Measurements from ENCODE around the gene ITGB2.
A peak's percentile ranks its signal among the peaks of the same experiment; 100 is the strongest.
"Not testable (repeated sequence)": the region's sequence is repeated elsewhere in the genome, so short reads cannot be mapped to it uniquely, and the experiment has no call there.

Gene ITGB2

GRCh38 chr21:44926331-44927101 lies 5.8 kb upstream of the ITGB2 start:
- DNase-seq (ENCODE audit: low read depth in 2 of 2), result no peak

- no peak for DNase-seq (ENCODE audit: low read depth in 2 of 2)
These were observed 4.7 kb upstream of the ITGB2 start for GRCh38 chr21:44925378-44925755.

- DNase-seq (ENCODE audit: low read depth in 2 of 2), result no peak
These were observed 4.1 kb upstream of the ITGB2 start for GRCh38 chr21:44924606-44925377.

DNA sequence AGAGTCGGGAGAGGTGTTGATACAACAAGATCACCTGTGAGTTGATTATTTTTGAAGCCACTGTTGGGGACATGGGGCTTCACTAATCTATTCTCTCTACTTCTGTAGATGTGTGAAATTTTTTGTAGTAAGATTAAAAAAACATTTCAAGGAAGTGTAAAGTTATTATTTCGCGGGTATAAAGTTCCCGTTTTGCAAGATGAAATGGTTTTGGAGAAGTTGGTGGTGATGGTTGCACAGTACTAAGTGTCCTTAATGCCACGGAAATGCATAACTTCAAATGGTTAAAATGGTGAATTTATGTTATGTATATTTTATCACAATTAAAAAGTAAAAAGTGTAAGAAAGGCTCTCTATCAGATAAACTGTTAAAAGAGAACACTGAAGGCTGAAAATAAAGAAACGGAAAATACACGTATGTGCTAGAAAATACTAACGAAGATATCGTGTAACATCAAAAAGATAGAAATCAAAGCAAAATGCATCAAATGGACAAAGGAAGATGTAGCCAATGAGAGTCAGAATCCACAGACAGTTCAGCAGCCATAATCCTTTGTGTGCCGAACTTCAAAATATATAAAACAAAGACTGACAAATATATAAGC lies 2.9 kb upstream of the ITGB2 start:
- DNase-seq (ENCODE audit: low read depth in 2 of 2), result no peak

DNA sequence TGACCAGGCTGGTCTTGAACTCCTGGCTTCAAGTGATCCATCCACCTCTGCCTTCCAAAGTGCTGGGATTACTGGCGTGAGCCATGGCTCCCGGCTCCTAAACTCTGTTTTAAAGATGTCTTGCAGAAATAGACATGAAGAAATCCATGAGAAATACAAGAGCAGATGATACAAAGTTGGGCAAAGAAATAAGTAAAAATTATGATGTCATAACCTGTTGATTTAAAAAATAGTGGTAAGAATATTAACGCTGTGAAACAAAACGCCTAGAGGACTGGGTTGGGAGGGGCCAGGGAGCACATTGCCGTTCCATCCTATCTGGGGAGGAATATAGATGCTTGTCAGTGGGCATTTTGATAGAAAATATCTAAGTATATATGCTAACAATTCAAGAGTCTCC lies 1.2 kb upstream of the ITGB2 start:
- no peak for DNase-seq (ENCODE audit: low read depth in 2 of 2)

DNA sequence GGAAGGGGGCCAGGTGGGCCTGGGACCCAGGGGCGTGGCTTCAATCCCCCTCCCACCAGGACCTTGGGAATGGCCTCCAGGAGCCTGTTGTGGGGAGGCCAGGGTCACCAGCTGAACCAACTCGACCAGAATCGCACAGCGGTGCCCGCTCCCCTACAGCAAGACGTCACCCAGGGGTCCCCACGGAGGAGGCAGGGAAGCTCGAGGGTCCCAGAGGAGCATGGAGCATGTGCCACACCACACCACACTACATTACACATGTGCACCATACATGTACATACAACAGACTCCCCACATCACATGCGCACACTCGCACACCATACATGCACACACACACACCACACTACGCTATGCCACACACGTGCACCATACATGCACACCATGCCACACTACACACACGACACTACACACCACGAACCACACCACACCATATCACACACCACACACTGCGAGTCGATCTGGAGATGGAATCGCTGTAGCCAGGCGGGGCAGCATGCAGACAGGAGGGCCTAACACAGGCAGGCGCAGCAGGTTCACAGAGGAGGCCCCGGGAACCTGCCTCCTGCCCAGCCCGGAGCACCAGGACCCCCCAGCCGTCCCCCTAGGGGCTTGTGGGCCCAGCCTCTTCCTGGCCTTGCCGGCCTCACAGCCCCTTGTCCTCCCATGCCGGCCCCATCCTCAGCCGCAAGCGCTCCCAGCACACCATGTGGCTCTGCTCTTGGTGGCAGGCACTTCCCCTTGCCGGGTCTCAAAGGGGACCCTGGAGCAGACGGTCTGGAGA lies 596 bp downstream of the ITGB2 start:
- no peak for DNase-seq (ENCODE audit: low read depth in 2 of 2)

- peak in 1 of 2 donors; percentile 32 for DNase-seq (ENCODE audit: low read depth in 2 of 2)
These were observed 1.4 kb downstream of the ITGB2 start for GRCh38 chr21:44919111-44919912.

DNA sequence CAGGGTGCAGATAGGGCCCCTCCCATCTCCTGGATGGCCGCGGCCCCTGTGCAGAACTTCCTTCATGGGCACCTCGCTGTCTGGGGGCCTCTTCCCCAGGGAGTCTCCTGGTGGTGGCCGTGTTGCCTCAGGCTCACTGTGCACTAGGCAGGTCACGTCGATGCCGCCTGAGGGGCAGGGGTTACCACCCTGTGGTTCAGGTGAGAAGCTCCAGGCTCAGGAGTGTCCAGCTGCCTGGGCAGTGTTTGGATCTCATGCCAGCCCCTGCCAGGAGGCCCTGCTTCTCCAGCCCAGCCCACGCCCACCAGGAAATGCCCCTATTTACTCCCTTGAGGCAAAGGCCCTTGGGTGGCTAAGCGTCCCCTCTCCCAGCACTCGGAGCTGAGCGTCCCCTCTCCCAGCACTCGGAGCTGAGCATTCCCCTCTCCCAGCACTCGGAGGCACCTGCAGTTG lies 2.1 kb downstream of the ITGB2 start:
- no peak for DNase-seq (ENCODE audit: low read depth in 2 of 2)

DNA sequence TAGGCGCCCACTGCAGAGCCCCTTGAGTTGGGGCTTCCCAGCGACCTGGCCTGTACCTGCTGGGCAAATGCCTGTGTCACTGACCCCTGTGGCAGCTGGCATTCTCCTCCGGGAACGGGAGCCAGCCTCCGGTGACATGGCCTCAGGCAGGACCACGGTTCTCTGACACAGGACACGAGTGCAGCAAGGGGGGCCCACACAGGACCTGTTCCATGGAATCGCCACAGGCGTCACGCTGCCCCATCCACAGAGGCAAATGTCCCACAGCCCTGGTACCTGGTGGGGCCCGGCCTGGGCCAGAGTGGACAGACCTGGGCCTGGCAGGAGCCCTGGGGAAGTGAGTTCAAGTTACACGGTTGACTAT lies 2.6 kb downstream of the ITGB2 start:
- no peak for DNase-seq (ENCODE audit: low read depth in 2 of 2)

DNA sequence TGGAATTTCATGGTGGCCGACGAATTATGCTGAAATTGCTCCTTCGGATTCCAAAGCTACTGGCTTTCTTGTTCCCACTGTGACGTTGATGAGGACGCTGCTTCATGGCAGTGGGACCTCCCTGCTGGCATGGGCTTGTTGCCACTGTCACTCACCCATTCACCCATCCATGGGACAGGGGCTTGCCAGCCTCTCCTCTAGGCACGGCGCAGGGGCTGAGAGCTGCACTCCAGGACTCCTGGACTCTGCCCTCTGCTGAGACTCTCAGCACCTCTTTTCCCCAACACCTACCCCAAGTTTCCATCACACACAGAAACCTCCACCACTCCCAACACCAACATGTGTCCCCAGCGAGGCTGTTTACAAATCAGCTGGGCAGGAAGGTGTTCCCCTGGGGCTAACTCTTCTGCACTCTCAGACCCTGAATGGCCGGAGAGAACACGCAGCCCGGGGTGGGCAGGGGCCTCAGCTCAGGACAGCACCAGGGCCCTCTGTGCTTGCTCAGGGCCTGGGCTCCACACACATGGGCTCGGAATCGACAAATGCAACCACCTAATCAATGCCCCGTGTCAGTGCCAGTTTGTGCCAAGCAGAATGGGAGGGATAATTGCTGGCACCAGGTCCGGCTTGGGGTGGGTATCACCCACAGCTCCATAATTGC lies 3.1 kb downstream of the ITGB2 start:
- no peak for DNase-seq (ENCODE audit: low read depth in 2 of 2)

DNA sequence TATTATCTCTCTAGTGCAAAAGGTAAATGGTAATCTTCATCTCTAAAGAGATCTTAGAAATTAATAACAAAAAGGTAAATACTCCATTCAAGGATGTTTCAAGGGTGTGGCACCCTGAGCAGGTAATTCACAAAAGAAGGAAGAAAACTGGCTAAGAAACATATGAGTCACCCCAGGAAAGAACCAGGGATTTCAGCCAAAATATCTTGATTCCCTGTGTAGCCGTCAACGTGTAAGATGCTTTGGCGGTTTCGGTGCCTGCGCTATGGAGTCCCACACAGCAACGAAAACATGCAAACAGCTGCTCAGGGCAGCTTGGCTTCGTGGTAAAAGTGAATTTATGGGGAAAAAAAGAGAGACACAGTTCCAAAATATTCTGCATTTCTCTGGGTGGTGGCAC lies 3.7 kb downstream of the ITGB2 start:
- no peak for DNase-seq (ENCODE audit: low read depth in 2 of 2)

GRCh38 chr21:44914176-44914874 lies 6.4 kb downstream of the ITGB2 start:
- DNase-seq (ENCODE audit: low read depth in 2 of 2), result peak; percentile 57 to 67

DNA sequence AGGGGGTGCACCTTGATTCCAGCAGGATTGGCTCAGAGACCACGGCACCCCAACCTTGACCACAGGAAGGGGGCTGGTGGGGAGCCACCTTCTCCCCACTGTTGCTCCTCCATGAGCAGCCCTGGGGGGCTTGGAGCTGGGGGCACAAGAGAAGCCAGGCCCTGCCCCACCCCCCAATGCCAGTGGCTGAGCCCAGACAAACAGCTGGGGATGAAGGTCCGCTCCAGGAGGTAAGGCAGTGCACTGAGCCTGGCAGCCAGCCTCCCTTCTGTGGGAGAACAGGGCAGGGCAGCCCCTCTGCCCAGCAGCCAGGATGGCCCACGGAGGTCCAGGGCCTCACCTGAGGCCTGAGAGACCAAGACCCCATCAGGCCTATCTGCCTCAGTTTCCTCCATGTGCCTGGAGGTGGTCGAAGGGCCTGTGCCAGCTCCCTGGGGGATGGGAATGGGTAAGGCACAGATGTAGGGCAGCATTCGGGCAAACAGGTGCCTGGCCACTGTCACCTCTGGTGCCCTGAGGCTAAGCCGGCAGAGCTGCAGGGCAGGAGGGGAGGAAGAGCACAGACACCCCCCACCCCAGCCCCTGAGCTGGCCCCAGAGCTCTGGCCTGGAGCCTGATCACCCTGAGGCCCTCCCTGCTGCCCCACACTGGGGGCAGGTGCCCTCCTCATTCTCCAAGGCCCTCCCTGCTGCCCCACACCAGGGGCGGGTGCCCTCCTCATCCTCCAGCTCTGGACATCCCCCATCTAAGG lies 7.1 kb downstream of the ITGB2 start:
- DNase-seq (ENCODE audit: low read depth in 2 of 2), result no peak

- not testable (repeated sequence) for DNase-seq (ENCODE audit: low read depth in 2 of 2)
These were observed 7.9 kb downstream of the ITGB2 start for GRCh38 chr21:44912506-44913412.

GRCh38 chr21:44912158-44912473 lies 8.6 kb downstream of the ITGB2 start:
- no peak for DNase-seq (ENCODE audit: low read depth in 2 of 2)

- peak in 1 of 2 donors; percentile 50 for DNase-seq (ENCODE audit: low read depth in 2 of 2)
These were observed 9.1 kb downstream of the ITGB2 start for GRCh38 chr21:44911384-44912157.

- no peak for DNase-seq (ENCODE audit: low read depth in 2 of 2)
These were observed 9.7 kb downstream of the ITGB2 start for GRCh38 chr21:44911068-44911383.

Data from stimulated activated CD8-positive, alpha-beta memory T cell treated with anti-CD3 and anti-CD28 coated beads, Interleukin-15, amount 100 ng/mL, for 48 hours (primary cell).